ENCODE data around the gene RNF144A. TPM values are rescaled to one million over a fixed set of nuclear protein-coding genes. Genes with fewer than 3 reads are reported as not detected.

The RNF144A gene
- total RNA-seq, 1 donor from 2014 or later: 15.4 TPM

DNA sequence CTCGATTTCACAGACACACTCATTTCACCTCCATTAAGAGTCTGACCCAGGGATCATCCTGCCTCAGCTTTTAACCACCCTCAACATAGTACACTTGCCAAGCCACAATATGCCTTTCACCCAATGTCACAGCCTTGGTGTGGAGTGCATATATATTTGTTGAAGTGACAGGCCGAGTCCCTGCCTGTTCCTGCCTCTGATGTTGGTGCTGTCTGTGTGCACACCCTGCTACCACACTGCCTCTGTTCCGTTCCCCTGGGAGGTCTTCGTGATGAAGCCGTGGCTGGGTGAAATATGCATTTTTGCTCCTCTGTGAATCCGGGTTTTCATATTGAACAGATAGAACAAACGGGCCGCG, 90.3 kb downstream of the RNF144A start:
- no peak for DNase-seq (ENCODE audit: low spot score)

- peak; percentile 88 for DNase-seq (ENCODE audit: low spot score)
Measured at GRCh38 chr2:7007846-7008741, 90.9 kb downstream of the RNF144A start.

DNA sequence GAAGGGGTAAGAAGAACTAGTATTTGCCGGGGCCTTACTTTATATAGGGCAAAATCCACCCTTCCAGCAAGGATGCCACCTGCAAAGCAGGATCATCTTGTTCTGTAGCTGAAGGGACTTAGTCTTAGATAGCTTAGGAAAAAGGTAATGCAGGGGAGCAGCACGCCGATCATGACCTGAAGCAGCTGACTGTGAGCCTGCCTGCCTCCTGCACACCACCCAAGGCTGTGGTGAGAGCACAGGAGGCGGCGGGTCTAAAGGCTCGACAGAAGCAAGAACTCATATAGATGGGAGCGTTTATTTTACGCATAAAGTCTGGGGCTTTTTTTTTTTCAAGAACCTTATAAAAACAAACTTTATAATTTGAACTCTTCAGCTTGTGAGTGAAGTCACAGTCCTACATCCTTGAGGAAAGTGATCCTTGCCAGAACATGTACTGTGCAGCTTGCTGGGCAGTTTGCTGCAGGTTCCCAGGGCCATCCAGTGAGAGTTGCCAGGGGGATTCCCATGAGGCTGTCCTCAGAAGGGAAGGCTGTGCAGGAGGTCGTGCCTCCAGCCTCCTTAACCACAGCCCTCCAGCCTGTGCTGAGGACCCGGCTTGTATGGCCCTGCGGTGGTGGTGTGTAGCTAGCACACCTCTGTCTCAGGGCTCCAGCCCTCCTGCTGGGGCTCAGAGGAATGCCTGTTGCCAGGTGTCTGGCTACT, 92.1 kb downstream of the RNF144A start:
- DNase-seq (ENCODE audit: low spot score): no peak

DNA sequence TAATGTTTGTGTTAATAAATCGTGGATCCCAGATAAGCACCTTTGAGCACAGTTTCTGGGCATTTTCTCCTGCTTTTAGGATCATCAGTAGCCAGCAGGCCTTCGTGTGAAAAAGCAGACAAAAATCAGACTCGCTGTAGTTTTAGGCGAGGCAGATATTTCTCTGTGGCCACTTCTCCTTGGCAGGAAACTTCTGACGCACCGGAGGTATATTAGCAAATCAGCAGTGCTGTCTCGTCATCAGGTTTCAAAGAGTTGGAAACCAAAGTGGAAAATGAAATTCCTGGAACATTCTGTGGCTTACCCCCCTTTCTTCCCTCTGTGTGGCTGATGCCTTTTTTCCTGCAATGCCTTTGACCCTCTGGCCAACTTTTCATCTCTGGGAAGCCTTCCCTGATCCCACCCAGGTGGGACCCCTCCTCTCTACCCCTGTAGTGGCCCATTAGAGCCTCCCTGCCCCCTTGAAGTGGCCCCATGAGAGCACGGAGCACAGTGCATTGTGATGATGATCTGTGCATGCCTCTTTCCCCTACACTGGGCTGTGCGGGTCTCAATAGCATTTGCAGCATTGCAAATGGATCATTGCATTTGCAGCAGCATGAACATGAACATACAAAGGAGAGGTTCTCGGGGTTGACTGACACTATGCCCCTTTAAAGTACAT, 93.3 kb downstream of the RNF144A start:
- DNase-seq (ENCODE audit: low spot score): no peak

- DNase-seq (ENCODE audit: low spot score): no peak
Measured at GRCh38 chr2:7011356-7012083, 94.3 kb downstream of the RNF144A start.

- DNase-seq (ENCODE audit: low spot score): no peak
Measured at GRCh38 chr2:7012141-7012764, 95.0 kb downstream of the RNF144A start.

DNA sequence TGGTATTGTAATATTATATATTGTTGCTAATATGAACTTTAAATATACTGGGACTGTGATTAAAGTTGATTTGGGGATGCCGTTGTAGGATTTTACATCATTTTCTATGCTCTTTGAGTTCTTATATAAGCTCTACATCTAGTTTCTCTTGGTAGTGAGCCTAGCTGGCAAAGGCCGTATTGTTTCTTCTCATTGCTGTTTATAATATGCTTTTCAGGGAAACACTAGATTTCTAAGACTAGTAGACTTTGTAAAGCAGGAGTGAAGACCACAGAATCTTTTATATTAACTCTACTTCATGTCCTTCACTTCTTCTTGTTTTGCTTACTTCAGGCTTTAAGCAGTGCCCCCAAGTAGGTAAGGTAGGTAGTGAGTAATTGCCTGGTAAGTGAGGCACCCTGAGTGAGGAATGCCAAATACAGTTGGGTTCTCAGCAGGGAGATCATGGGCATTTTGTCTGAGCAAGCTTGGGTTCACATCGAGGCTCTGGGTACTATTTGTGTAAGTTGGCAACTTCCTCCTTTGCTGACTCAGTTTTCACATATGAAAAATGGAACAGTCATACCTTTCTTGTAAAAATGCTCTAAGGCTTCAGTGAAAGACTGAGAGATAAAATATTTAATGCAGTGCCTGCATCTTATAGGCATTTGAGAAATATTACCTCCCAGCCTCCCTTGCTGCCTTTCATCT, 96.4 kb downstream of the RNF144A start:
- no peak for DNase-seq (ENCODE audit: low spot score)

- no peak for DNase-seq (ENCODE audit: low spot score)
Measured at GRCh38 chr2:7014174-7014640, 97.0 kb downstream of the RNF144A start.

- DNase-seq (ENCODE audit: low spot score): no peak
Measured at GRCh38 chr2:7015007-7015950, 98.1 kb downstream of the RNF144A start.

- DNase-seq (ENCODE audit: low spot score): no peak
Measured at GRCh38 chr2:7016148-7016547, 98.9 kb downstream of the RNF144A start.

DNA sequence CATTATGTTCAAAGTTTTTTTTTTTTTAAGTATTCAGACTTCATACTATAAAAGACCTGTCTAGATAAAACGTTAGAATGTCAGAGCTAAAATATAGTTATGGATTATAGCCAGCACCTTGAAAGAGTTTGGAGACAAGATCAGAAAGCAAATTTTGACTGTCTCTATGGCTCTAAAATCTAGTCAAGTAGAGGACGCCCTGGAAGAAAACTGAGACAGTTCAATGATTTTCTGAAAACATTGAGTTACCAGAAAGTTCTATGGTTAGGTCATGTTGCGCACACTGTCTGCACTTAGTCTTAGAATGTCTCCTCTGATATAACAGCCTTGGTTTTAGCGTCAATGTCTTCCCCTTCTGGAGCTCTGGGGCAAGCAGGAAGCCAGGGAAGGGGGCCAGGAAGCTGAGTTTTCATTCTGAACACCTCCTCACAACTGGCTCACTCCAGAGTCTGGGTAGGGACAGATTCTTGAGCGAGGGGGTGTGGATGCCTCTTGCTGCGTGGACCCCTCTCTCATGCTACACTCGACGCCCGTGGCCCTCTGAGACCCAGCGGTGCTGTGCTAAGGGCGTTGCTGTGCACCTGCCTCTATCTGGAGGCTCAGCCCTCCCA, 99.5 kb downstream of the RNF144A start:
- DNase-seq (ENCODE audit: low spot score): no peak

DNA sequence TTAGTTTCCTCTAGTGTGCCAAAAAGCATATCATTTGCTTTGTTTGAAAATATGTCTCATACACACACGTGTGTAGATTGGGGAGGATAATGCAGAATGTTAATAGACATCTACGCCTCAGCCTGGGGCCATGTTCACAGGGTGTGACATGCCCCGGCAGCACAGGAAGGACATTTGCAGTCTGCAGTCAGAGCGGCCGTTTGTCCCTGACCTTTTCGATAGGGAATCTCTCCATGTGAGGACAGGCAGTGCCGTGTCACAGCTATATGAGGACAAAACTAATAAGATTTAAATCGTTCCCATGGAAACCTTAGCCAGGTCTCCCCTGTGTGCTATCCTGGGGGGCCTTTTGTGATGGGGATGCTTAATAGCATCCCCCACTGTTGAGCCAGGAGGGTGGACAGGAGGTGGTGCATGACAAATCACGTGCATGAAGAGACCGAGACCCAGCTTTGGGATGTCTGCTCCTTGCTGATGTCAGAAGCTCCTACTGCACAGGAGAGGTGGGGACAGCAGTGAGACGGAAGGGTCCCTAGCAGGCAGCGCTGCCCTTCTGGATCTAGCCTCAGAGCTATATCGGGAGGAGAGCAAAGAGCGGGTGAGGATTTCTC, 100.6 kb downstream of the RNF144A start:
- no peak for DNase-seq (ENCODE audit: low spot score)

GRCh38 chr2:7018282-7018701, 101.1 kb downstream of the RNF144A start:
- no peak for DNase-seq (ENCODE audit: low spot score)

DNA sequence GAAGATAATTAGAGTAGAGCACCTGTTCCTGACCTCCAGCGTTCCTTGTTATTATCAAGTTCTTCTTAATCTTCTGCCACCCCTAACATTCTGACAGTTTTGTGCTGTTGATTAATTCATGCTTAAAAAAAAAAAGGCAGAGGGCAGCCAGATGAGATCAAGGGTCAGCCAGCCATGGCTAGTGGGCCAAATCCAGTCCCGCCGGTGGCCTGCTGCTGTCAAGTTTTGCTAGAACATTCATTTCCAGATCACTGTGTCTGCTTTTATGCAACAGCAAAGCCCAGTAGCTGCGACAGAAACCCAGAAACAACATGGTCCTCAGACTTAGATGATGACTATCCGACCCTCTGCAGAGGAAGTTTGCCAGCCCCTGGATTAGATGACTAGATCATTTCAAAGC, 101.6 kb downstream of the RNF144A start:
- no peak for DNase-seq (ENCODE audit: low spot score)

- DNase-seq (ENCODE audit: low spot score): no peak
Measured at GRCh38 chr2:7019191-7019590, 102.0 kb downstream of the RNF144A start.

GRCh38 chr2:7020059-7020458, 102.8 kb downstream of the RNF144A start:
- DNase-seq (ENCODE audit: low spot score): no peak

DNA sequence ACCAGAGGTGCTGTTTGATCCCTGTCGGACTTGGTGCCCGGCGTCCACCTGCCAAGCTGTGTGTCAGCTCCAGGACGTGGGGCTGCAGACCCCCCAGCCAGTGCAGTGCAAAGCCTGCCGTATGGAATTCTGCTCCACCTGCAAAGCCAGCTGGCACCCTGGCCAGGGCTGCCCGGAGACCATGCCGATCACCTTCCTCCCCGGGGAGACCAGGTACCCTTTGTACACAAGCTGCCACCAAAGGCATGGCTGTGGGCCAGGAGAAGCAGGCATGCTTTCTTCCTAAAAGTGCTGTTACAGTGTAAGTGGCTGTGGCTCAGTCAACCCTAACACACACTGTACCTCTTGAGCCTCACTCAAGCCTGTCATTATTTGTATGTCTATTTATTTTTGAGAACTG, 103.3 kb downstream of the RNF144A start:
- DNase-seq (ENCODE audit: low spot score): no peak

- DNase-seq (ENCODE audit: low spot score): no peak
Measured at GRCh38 chr2:7020939-7021470, 103.8 kb downstream of the RNF144A start.

All from mucosa of gallbladder (tissue), 1 donor.